LHCN-M2 (cell line): ENCODE results near the gene MMP14. TPM values are rescaled to one million over a fixed set of nuclear protein-coding genes. Genes with fewer than 3 reads are reported as not detected.
"Not testable (repeated sequence)": the region's sequence is repeated elsewhere in the genome, so short reads cannot be mapped to it uniquely, and the experiment has no call there.

Source experiments
- DNase-seq: peaks from one replicate; pipeline ENCODE4 v3.0.0-alpha.2; 2012; ENCODE audit warnings: low read depth
- total RNA-seq: library from RNA; depleted of rRNA; stranded (reverse); fragments of >200 nt; gene quantifications from 2 replicates; pipeline ENCODE4 v1.2.3, GENCODE V29; 2014

Gene MMP14
- total RNA-seq, 1 experiment from 2014 or later, result 292 TPM

DNA sequence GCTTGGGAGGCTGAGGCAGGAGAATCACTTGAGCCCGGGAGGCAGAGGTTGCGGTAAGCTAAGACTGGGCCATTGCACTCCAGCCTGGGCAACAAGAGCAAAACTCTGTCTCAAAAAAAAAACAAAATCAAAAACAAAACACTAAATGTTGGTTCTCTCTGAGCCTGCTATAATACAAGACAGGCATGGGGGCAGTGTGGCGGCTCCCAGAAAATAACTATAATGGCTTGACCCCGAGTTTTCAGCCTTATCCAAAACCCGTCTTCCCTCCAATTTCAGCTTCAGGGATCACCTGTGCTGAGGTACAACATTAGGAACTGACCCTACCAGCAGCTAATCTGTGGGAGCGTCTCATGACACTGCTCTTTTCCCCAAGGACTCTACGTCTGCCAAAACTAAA, 22.0 kb upstream of the MMP14 start:
- DNase-seq, result no peak

GRCh38 chr14:22814941-22815713, 21.3 kb upstream of the MMP14 start, which contains the start of gene SLC7A7:
SLC7A7 (minus strand) TSS chr14:22815435; CDS start chr14:22813398, 2,037 bp downstream.
- peak; percentile 83 for DNase-seq

DNA sequence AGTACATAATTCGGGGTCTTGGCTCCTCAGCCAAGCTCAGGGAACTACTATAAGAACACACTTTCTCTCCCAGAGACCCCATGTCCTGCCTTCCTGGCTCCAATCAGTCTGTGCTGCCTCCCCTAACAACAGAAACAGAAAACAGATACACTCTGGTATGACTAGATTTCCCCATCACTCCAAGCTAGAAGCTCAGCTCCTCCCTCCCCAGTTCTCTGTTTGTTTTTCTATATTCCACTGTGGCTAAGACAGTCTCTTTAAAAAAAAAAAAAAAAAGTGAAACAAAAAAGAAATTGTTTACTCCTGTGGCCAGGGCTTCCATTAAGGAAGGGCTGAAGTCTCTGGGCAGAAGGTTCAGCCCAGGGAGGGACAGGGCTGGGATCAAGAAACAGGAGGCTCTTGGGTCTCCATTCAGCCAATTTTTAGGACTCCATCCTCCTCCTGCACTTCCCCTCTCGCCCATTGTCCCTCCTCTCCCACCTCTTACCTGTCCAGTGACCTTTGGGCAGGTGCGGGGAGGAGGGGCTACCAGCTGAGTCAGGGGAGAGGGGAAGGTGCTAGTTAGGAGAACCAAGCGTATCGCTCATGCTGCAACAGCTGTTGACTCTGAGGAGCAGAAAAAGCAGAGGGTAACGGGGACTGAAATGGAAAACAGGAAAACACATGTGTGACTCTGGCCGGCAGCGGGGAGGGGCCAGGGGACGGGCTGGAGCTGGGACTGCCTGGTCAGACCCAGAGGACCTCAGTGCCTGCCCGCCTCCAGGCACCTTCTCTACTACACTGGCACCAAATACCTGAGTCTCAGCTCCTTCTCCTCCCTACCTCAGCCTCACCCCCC, 17.0 kb upstream of the MMP14 start:
- DNase-seq, result peak; percentile 64

DNA sequence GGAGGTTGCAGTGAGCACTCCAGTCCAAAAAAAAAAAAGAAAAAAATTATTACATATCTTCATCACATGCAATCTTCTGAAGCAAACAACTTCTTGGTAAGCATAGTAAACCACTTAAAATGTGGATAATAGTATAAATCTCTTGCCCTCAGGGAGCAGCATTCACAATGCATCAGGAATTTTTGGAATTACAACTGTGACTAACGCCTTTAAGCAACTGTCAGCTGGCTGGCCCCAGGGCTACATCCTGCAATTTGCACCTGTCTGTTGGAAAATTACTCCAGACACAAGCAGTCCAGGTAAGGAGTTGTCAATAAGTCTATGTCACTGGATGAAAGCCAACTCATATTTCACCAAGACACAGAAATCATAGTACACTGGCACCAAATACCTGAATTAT, 15.7 kb upstream of the MMP14 start:
- peak; percentile 25 for DNase-seq

DNA sequence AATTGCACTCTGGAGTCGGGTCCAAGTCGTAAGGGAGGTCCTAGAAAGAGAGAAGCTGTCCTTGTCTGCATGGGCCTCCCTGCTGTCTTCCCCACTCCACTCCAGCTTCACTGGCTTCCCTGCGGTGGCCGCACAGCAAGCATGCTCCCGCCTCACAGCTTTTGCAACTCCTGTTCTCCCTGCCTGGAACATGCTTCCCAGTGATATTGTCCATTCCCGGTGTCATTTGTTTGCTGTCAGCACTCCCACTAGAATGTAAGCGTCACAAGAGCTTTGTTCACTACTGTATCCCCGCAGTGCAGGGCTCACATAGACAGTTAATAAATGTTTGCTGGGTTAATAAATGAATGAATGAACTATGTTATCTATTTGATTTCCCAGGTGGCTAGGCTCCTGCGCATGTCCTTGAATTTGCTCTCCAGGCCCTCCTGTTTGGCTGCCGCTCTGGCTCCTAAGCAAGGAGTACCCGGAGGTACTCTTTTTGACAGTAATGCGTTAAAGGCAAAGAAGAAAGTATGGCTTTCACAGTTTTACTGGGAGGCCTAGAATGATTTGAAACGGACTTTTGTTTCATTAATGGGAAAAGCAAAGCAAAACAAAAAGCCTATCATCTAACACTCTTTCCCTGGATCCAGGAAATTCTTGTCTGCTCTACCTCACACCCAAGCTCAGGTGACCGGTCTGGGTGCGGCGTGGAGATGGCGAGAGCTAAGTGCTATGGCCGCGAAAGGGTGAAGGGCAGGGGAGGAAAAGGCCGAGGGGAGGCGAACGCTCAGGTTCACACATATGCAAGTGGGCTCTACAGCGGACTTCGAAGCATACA, 15.0 kb upstream of the MMP14 start:
- no peak for DNase-seq

DNA sequence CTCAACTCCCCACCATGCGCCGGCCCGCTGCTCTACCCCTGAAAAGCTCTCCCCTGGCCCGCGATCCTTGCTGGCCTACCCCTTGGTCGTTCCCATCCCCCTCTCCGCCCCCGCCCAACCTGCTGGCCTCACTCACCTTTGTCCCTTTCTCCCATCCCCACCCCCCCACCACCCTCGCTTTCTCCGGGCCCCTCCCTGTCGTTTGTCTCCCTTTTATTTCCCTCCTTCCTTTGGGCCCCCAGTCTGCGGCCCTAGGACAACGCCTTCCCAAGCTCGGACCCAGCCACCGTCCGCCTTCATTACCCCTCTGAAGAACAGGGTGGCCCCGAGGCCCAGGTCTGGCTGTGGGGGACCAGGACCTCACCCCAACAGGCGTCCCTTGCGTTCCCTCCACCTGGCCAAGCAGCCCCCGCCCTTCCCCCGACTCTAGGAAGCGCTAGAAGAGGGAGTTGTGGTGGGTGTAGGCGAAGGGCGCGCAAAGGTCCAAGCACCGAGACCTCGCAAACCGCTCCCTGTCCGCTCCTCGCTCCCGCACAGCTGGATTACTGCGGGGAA, 14.3 kb upstream of the MMP14 start:
- no peak for DNase-seq

DNA sequence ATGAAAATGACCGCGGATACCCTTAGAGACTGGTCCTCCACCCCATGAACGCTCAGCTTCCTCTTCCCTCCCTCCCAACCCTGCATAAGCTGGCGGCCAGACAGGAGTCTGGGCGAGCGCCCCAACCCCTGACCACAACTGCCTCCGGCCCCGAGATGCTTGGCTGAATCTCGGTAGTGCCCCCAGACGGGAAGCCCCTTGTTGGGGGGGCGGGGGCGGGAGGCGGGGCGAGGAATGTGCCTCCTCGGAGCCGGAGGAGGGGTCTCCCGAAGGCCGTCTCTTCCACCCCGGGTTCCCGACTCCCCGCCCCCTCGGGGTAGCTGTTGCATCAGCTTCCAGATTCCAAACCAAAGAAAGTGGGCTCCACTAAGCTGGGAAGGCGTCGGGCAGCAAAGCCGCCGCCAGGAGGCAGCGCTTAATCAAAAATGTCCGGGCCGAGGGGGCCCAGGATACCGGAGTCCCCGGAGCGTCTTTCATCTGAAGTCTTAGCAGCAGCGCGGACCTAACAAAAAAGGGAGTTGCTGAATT, 13.8 kb upstream of the MMP14 start:
- peak; percentile 78 for DNase-seq

GRCh38 chr14:22824711-22825359, 11.6 kb upstream of the MMP14 start:
- peak; percentile 88 for DNase-seq

- not testable (repeated sequence) for DNase-seq
These were observed 7.2 kb upstream of the MMP14 start for GRCh38 chr14:22829076-22829660.

GRCh38 chr14:22829661-22830442, 6.5 kb upstream of the MMP14 start, which contains the start of gene MRPL52:
MRPL52 (plus strand) TSS chr14:22829887; CDS start chr14:22829913, 26 bp downstream.
- peak; percentile 82 for DNase-seq

- DNase-seq, result no peak
These were observed 5.9 kb upstream of the MMP14 start for GRCh38 chr14:22830443-22831010.

DNA sequence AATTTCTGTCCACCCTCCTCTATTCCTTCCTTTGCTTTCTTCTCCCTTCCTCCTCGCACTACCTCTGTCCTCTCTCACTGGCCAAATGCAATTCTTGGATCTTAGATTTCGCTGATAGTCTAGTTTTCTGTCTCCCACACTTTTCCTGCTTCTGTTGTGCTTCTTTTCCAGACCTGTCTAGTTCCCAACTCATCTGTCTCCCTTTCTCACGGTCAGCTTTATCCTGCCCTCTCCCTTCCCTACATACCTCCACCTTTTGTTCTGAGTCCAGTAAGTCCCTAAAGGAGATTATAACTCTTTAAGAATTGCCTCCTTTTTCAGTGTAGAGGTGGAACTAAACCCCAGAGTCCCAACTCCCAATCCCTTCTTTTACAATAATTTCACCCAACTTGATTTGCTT, 880 bp upstream of the MMP14 start:
- no peak for DNase-seq

- DNase-seq, result peak; percentile 65
These were observed 847 bp downstream of the MMP14 start for GRCh38 chr14:22837114-22837749.

- DNase-seq, result peak; percentile 68
These were observed 1.6 kb downstream of the MMP14 start for GRCh38 chr14:22837750-22838538.

GRCh38 chr14:22838631-22839041, 2.3 kb downstream of the MMP14 start:
- DNase-seq, result peak; percentile 77

DNA sequence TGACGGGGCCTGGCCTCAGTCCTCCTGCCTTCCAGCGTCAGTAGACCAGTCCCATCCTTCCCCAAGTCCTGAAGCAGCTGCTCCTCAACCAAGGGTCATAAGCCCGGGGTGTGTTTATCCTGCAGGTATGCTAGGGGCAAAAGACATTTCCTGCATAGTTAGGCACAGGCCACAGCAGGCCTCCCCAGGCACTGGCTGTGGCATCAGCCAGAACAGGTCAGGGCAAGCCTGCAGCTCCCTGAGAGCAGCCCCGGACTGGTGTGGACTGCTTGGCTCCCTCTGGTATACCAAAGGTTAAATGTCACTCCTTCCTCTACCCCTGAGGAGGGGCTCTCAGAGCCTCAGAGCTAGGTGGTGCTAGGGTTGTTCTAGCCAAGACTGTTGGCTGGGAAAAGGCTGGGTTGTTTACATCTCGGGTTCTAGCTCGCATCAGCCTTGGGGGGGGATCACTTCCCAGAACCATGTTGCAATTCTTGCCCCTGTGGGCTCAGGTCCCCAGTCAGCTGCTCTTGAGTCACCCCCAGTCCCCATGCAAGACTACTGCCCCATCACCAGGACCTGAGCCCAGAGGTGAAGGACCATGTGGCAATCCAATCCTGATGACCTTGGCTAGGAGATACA, 2.9 kb downstream of the MMP14 start:
- DNase-seq, result no peak

GRCh38 chr14:22841311-22841710, 4.9 kb downstream of the MMP14 start:
- DNase-seq, result no peak
